ENCODE measurements around the gene INCENP. TPM values are rescaled to one million over a fixed set of nuclear protein-coding genes. Genes with fewer than 3 reads are reported as not detected.
A peak's percentile ranks its signal among the peaks of the same experiment; 100 is the strongest.

Gene INCENP
- total RNA-seq, 2 experiments from 2014 or later: 126 to 130 TPM

DNA sequence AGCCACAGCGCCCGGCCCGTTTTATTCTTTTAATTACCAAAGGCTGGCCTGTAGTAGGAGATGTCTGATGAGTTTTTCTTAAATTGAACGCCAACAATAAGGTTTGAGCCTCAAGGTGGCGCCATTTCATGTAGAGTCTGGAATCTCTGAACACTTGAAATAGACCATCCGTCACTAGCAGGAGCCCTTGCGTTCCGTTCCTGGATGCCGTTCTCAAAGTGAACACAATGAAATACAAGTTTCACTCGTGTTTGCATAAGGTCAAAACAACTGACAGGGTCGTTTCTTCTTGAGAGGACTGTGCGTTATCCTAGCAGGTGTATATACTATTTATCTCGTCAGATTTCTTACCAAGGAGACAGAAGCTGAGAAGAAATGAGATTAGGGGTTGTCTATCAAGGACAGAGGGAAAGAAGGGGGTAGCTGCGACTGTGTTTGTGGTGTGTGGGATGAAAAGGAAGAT lies 47.5 kb downstream of the INCENP start:
- peaks cover 4% of the 10 kb centered on the region for H3K4me1 Mint-ChIP-seq (ENCODE audit: low read depth)
- intact Hi-C loops (cut with micrococcal nuclease): loop anchor here (5.0 kb wide), 1 partner anchor 141 kb away; no protein-coding TSS in a partner anchor
- DNase-seq: peak; percentile 94
- TF ChIP-seq, protein P1, sequence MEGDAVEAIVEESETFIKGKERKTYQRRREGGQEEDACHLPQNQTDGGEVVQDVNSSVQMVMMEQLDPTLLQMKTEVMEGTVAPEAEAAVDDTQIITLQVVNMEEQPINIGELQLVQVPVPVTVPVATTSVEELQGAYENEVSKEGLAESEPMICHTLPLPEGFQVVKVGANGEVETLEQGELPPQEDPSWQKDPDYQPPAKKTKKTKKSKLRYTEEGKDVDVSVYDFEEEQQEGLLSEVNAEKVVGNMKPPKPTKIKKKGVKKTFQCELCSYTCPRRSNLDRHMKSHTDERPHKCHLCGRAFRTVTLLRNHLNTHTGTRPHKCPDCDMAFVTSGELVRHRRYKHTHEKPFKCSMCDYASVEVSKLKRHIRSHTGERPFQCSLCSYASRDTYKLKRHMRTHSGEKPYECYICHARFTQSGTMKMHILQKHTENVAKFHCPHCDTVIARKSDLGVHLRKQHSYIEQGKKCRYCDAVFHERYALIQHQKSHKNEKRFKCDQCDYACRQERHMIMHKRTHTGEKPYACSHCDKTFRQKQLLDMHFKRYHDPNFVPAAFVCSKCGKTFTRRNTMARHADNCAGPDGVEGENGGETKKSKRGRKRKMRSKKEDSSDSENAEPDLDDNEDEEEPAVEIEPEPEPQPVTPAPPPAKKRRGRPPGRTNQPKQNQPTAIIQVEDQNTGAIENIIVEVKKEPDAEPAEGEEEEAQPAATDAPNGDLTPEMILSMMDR (IDR thresholded peaks at IDR 0.05): peak; percentile 67
- ChIA-PET POLR2A (no interaction called here), CTCF (interaction anchor here (0.7 to 3.9 kb wide), 15 partner anchors 9 to 286 kb away, joined by 3 to 30 read pairs (median 4); no protein-coding TSS in a partner anchor)
- no peak overlapping the region for H3K27ac Mint-ChIP-seq
- peak; percentile 78 for ATAC-seq
- no peak overlapping the region for H3K4me3 Mint-ChIP-seq
- H3K36me3 Mint-ChIP-seq (ENCODE audit: low read depth): no peaks in the 10 kb centered on the region
- peaks cover 25% of the 10 kb centered on the region for H3K27me3 Mint-ChIP-seq
- no peaks in the 10 kb centered on the region for H3K9me3 Mint-ChIP-seq

GRCh38 chr11:62172294-62172693 lies 48.5 kb downstream of the INCENP start:
- ChIA-PET POLR2A (no interaction called here), CTCF (interaction anchor here (0.8 to 3.9 kb wide), 10 partner anchors 17 to 285 kb away, joined by 3 to 30 read pairs (median 4); no protein-coding TSS in a partner anchor)
- H3K4me1 Mint-ChIP-seq (ENCODE audit: low read depth): peaks cover 4% of the 10 kb centered on the region
- H3K9me3 Mint-ChIP-seq: no peaks in the 10 kb centered on the region
- no peak overlapping the region for H3K4me3 Mint-ChIP-seq
- ATAC-seq (no peak), DNase-seq (no peak)
- no peaks in the 10 kb centered on the region for H3K36me3 Mint-ChIP-seq (ENCODE audit: low read depth)
- H3K27me3 Mint-ChIP-seq: peaks cover 23% of the 10 kb centered on the region
- intact Hi-C loops (cut with micrococcal nuclease): loop anchor here (5.0 kb wide), 1 partner anchor 140 kb away; no protein-coding TSS in a partner anchor
- TF ChIP-seq, protein P1 (IDR thresholded peaks at IDR 0.05): no peak
- H3K27ac Mint-ChIP-seq: no peak overlapping the region

DNA sequence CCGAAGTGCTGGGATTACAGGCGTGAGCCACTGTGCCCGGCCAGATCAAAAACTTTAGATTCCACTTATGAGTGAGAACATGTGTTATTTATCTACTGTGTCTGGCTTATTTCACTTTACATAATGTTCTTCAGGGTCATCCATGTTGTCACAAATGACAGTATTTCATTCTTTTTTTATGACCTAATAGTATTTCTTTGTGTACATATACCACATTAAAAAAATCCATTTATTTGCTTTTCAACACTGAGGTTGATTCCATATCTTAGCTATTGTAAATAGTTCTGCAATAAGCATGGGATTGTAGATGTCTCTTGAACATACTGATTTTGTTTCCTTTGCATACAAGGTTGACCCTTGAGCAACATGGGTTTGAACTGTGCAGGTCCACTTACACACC lies 53.0 kb downstream of the INCENP start:
- intact Hi-C loops (cut with micrococcal nuclease): no loop called here
- POLR2A ChIA-PET: no interaction called here
- CTCF ChIA-PET: no interaction called here
- Mint-ChIP-seq H3K27me3 (peaks cover 10% of the 10 kb centered on the region), H3K36me3 (ENCODE audit: low read depth) (no peaks in the 10 kb centered on the region), H3K4me1 (ENCODE audit: low read depth) (no peaks in the 10 kb centered on the region), H3K9me3 (no peaks in the 10 kb centered on the region), H3K27ac (no peak overlapping the region), H3K4me3 (no peak overlapping the region)
- ATAC-seq (no peak), DNase-seq (no peak)
- TF ChIP-seq, protein P1 (IDR thresholded peaks at IDR 0.05): no peak

DNA sequence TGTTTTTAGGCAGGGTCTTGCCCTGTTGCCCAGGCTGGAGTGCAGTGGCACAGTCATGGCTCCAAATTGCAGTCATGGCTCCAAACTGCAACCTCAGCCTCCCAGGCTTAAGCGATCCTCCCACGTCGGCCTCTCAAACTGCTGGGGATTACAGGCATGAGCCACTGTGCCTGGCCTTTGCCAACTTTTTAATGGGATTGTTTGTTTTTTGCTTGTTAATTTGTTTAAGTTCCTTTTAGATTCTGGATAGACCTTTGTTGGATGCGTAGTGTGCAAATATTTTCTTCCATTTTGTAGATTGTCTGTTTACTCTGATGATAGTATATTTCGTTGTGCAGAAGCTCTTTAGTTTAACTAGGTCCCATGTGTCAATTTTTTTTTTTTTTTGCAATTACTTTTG lies 56.2 kb downstream of the INCENP start:
- Mint-ChIP-seq H3K27me3 (peaks cover 9% of the 10 kb centered on the region), H3K9me3 (no peaks in the 10 kb centered on the region), H3K4me1 (ENCODE audit: low read depth) (no peaks in the 10 kb centered on the region), H3K27ac (no peak overlapping the region), H3K4me3 (no peak overlapping the region), H3K36me3 (ENCODE audit: low read depth) (no peaks in the 10 kb centered on the region)
- TF ChIP-seq, protein P1 (IDR thresholded peaks at IDR 0.05): no peak
- intact Hi-C loops (cut with micrococcal nuclease): no loop called here
- CTCF ChIA-PET: interaction anchor here (1.3 kb wide), 1 partner anchor 9 kb away, joined by 5 read pairs; no protein-coding TSS in a partner anchor
- POLR2A ChIA-PET: no interaction called here
- DNase-seq: no peak
- ATAC-seq: no peak

GRCh38 chr11:62181097-62181496 lies 57.3 kb downstream of the INCENP start:
- H3K4me1 Mint-ChIP-seq (ENCODE audit: low read depth): no peaks in the 10 kb centered on the region
- TF ChIP-seq, protein P1 (IDR thresholded peaks at IDR 0.05): no peak
- H3K27ac Mint-ChIP-seq: no peak overlapping the region
- ChIA-PET CTCF (interaction anchor here (0.9 to 1.3 kb wide), 2 partner anchors 10 to 36 kb away, joined by 3 to 5 read pairs; no protein-coding TSS in a partner anchor), POLR2A (no interaction called here)
- no peak for ATAC-seq
- no peaks in the 10 kb centered on the region for H3K36me3 Mint-ChIP-seq (ENCODE audit: low read depth)
- H3K9me3 Mint-ChIP-seq: no peaks in the 10 kb centered on the region
- intact Hi-C loops (cut with micrococcal nuclease): no loop called here
- no peak overlapping the region for H3K4me3 Mint-ChIP-seq
- no peak for DNase-seq
- peaks cover 15% of the 10 kb centered on the region for H3K27me3 Mint-ChIP-seq
